Liver (tissue), 3 donors: ENCODE measurements around the gene TNFAIP8.

Experiments
- ATF3 ChIP-seq: IDR thresholded peaks from 2 replicates; pipeline ENCODE4 v1.6.1; 2016; ENCODE audit warnings: antibody characterized with exemption
- CTCF ChIP-seq: fragments of 150-350 bp; IDR thresholded peaks from 2 replicates; pipeline ENCODE4 v1.5.1; 2017; ENCODE audit warnings: improper control_type of control experiment, low read depth, low read length; ENCODE audit not compliant: missing input control
- FOXA1 ChIP-seq: IDR thresholded peaks from 2 replicates; pipeline ENCODE4 v1.6.1; 2016; ENCODE audit warnings: antibody characterized with exemption
- FOXA2 ChIP-seq: IDR thresholded peaks from 2 replicates; pipeline ENCODE4 v1.6.1; 2016; ENCODE audit warnings: antibody characterized with exemption
- GABPA ChIP-seq, 2 donors: IDR thresholded peaks in 1 of 2; conservative IDR thresholded peaks in 1 of 2; 2 replicates each; pipeline ENCODE4 v1.6.1; 2016; ENCODE audit warnings: antibody characterized with exemption in 2 of 2, mild to moderate bottlenecking in 1 of 2, moderate library complexity in 1 of 2
- JUND ChIP-seq, 2 donors: IDR thresholded peaks; 2 replicates each; pipeline ENCODE4 v1.6.1; 2016; ENCODE audit warnings: antibody characterized with exemption in 2 of 2
- MAX ChIP-seq: IDR thresholded peaks from 2 replicates; pipeline ENCODE4 v1.6.1; 2016; ENCODE audit warnings: antibody characterized with exemption
- RAD21 ChIP-seq, 2 donors: IDR thresholded peaks; 2 replicates each; pipeline ENCODE4 v1.6.1; 2016; ENCODE audit warnings: antibody characterized with exemption in 2 of 2, mild to moderate bottlenecking in 2 of 2
- REST ChIP-seq: IDR thresholded peaks from 2 replicates; pipeline ENCODE4 v1.6.1; 2016; ENCODE audit warnings: antibody characterized with exemption, mild to moderate bottlenecking
- SP1 ChIP-seq: IDR thresholded peaks from 2 replicates; pipeline ENCODE4 v1.6.1; 2018; ENCODE audit warnings: antibody characterized with exemption, mild to moderate bottlenecking
- TAF1 ChIP-seq: conservative IDR thresholded peaks from 2 replicates; pipeline ENCODE4 v1.6.1; 2016; ENCODE audit warnings: antibody characterized with exemption, mild to moderate bottlenecking
- YY1 ChIP-seq: IDR thresholded peaks from 2 replicates; pipeline ENCODE4 v1.6.1; 2016; ENCODE audit warnings: antibody characterized with exemption, mild to moderate bottlenecking
- donor health status: healthy.
- donor health status: healthy.

GRCh38 chr5:119307170-119307569 is 48.6 kb upstream of the TNFAIP8 start:
- TF ChIP-seq GABPA (IDR thresholded peaks at IDR 0.05 in 1 of 2, conservative IDR thresholded peaks at IDR 0.05 in 1 of 2) (no peak), REST (no peak), ATF3 (no peak), CTCF (no peak), FOXA1 (no peak), RAD21 (IDR thresholded peaks at IDR 0.05) (no peak), TAF1 (no peak), JUND (IDR thresholded peaks at IDR 0.05) (no peak), MAX (no peak), SP1 (no peak), YY1 (no peak), FOXA2 (no peak)
